Karpas-422 (cell line): ENCODE data around the gene CNST. TPM values are rescaled to one million over a fixed set of nuclear protein-coding genes. Genes with fewer than 3 reads are reported as not detected.
A peak's percentile ranks its signal among the peaks of the same experiment; 100 is the strongest.
"Not testable (repeated sequence)": the region's sequence is repeated elsewhere in the genome, so short reads cannot be mapped to it uniquely, and the experiment has no call there.

Experiments used
- DNase-seq: peaks from one replicate; pipeline ENCODE4 v3.0.0-alpha.2; 2015
- H2AFZ ChIP-seq: fragments of 200-600 bp; sonication (generic); 2 replicates; pipeline ENCODE4 v1.6.1; 2014; ENCODE audit warnings: antibody characterized with exemption, low read length, mixed read lengths
- H3K27ac ChIP-seq: fragments of 200-600 bp; sonication (generic); 2 replicates; pipeline ENCODE4 v1.5.1; 2014; ENCODE audit warnings: mild to moderate bottlenecking, low read length, moderate library complexity
- H3K27me3 ChIP-seq: fragments of 200-600 bp; sonication (generic); 2 replicates; pipeline ENCODE4 v1.6.1; 2014; ENCODE audit warnings: low read length, mixed read lengths
- H3K36me3 ChIP-seq: fragments of 200-600 bp; sonication (generic); 2 replicates; pipeline ENCODE4 v1.6.1; 2014; ENCODE audit warnings: low read length, mixed read lengths; ENCODE audit not compliant: insufficient read depth
- H3K4me1 ChIP-seq: fragments of 200-600 bp; sonication (generic); 2 replicates; pipeline ENCODE4 v1.6.1; 2014; ENCODE audit warnings: mild to moderate bottlenecking, low read length, mixed read lengths
- H3K4me2 ChIP-seq: fragments of 200-600 bp; sonication (generic); 2 replicates; pipeline ENCODE4 v1.6.1; 2014; ENCODE audit warnings: low read length, low read depth, mild to moderate bottlenecking; ENCODE audit not compliant: poor library complexity, severe bottlenecking
- H3K4me3 ChIP-seq: fragments of 200-600 bp; sonication (generic); 2 replicates; pipeline ENCODE4 v1.5.1; 2014; ENCODE audit warnings: mild to moderate bottlenecking, antibody characterized with exemption, low read length, mixed read lengths
- H3K79me2 ChIP-seq: fragments of 200-600 bp; sonication (generic); 2 replicates; pipeline ENCODE4 v1.6.1; 2014; ENCODE audit warnings: mild to moderate bottlenecking, low read length, mixed read lengths
- H3K9ac ChIP-seq: fragments of 200-600 bp; sonication (generic); 2 replicates; pipeline ENCODE4 v1.6.0; 2014; ENCODE audit warnings: low read length
- H3K9me2 ChIP-seq: fragments of 200-600 bp; sonication (generic), shearing (Covaris generic); replicated peaks from 2 replicates; pipeline ENCODE4 v1.6.0; 2014; ENCODE audit warnings: mild to moderate bottlenecking, low read length, moderate library complexity; ENCODE audit not compliant: insufficient read depth
- H3K9me3 ChIP-seq: fragments of 300-700, 200-600 bp; sonication (generic); 2 replicates; pipeline ENCODE4 v1.6.1; 2014; ENCODE audit warnings: low read length, mixed read lengths
- H4K20me1 ChIP-seq: fragments of 200-600 bp; sonication (generic); 2 replicates; pipeline ENCODE4 v1.6.1; 2014; ENCODE audit warnings: mild to moderate bottlenecking, antibody characterized with exemption, low read length, low read depth; ENCODE audit not compliant: insufficient read depth
- total RNA-seq: library from RNA; depleted of rRNA; stranded (reverse); fragments of >200 nt; shearing (Covaris generic); gene quantifications from 2 replicates; pipeline ENCODE4 v1.2.3, GENCODE V29; 2014; ENCODE audit warnings: low replicate concordance

The CNST gene
- total RNA-seq, 1 experiment from 2014 or later = 29.7 TPM

- no peak for DNase-seq
- Histone ChIP-seq H3K27ac (no peak overlapping the region), H3K4me2 (no peak overlapping the region), H3K9me3 (no peaks in the 10 kb centered on the region), H4K20me1 (no peaks in the 10 kb centered on the region; the same call in 1 of the 2 replicates), H3K9me2 (no peaks in the 10 kb centered on the region), H3K36me3 (peaks cover 28% of the 10 kb centered on the region; the same call in 1 of the 2 replicates), H3K79me2 (peaks cover 94% of the 10 kb centered on the region), H3K27me3 (no peaks in the 10 kb centered on the region), H3K9ac (no peak overlapping the region), H2AFZ (no peak overlapping the region), H3K4me3 (no peak overlapping the region), H3K4me1 (peaks cover 43% of the 10 kb centered on the region)
These were observed 16.2 kb downstream of the CNST start for GRCh38 chr1:246582301-246583055.

DNA sequence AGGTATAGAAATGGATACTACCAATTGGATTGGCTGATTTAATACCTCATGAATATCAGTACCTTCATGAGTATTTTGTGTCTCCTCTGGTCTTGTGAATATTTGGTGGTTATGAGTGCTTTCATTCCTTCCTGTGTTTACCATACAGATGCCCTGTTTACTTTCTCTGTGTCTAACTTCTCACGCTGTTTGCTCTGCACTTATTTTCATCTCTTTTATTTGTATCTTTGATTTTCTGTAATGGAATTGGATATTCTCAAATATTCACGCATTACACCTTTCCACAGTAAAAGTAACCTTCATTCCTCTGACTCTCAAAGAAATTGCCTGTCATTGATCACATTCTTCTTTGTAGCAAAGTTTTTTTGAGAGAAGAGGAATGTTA, 16.8 kb downstream of the CNST start:
- Histone ChIP-seq H4K20me1 (no peaks in the 10 kb centered on the region; the same call in 1 of the 2 replicates), H3K4me3 (no peak overlapping the region), H3K4me1 (peaks cover 37% of the 10 kb centered on the region), H3K9ac (no peak overlapping the region), H3K36me3 (peaks cover 31% of the 10 kb centered on the region; the same call in 1 of the 2 replicates), H3K27me3 (no peaks in the 10 kb centered on the region), H3K4me2 (no peak overlapping the region), H3K9me3 (no peaks in the 10 kb centered on the region; the same call in 1 of the 2 replicates), H3K9me2 (no peaks in the 10 kb centered on the region), H3K27ac (peak overlapping the region; percentile 39; the same call in 1 of the 2 replicates), H2AFZ (no peak overlapping the region), H3K79me2 (peaks cover 94% of the 10 kb centered on the region)
- no peak for DNase-seq

DNA sequence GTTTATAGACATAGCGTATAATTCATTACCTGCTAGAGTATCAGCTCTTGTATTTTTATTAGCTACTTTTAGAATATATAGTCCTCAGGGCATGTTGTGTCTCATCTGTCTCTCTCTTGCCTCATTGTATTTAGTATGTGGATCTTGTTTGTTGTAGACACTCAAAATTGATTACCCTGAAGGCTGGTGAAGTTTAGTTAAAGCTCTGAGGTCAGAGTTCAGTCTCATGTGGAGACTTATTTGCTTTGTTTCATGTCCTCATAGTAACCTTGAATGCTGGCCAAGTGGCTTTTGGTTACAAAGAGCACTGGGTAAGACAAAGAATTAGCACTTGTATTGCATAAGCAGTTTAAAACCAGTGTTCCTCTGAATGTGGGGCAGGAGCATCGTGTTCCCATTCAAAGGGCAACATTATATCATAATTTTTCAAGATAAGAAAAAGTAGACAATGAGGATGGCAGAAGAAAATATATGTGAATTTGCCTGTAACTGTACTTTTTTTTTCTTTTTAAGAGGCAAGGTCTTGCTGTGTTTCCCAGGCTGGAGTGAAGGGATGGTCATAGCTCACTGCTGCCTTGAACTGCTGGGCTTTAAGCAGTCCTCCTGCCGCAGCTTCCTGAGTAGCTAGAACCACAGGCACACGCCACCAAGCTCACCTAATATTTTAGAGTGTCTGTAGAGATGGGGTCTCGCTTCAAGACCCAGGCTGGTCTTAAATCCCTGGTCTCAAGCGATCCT, 17.4 kb downstream of the CNST start:
- no peak overlapping the region for H3K4me3 ChIP-seq
- peaks cover 32% of the 10 kb centered on the region for H3K4me1 ChIP-seq
- no peaks in the 10 kb centered on the region for H3K27me3 ChIP-seq
- no peaks in the 10 kb centered on the region; the same call in 1 of the 2 replicates for H3K9me3 ChIP-seq
- no peak for DNase-seq
- H2AFZ ChIP-seq = no peak overlapping the region
- no peaks in the 10 kb centered on the region; the same call in 1 of the 2 replicates for H4K20me1 ChIP-seq
- peaks cover 94% of the 10 kb centered on the region for H3K79me2 ChIP-seq
- H3K9ac ChIP-seq = no peak overlapping the region
- no peak overlapping the region for H3K4me2 ChIP-seq
- no peaks in the 10 kb centered on the region for H3K9me2 ChIP-seq
- peak overlapping the region; percentile 39; the same call in 1 of the 2 replicates for H3K27ac ChIP-seq
- H3K36me3 ChIP-seq = peaks cover 35% of the 10 kb centered on the region; the same call in 1 of the 2 replicates

GRCh38 chr1:246587032-246587431, 20.8 kb downstream of the CNST start:
- no peak overlapping the region for H3K4me3 ChIP-seq
- H3K36me3 ChIP-seq = peaks cover 42% of the 10 kb centered on the region
- H3K4me2 ChIP-seq = no peak overlapping the region
- no peak for DNase-seq
- no peaks in the 10 kb centered on the region for H3K9me2 ChIP-seq
- H4K20me1 ChIP-seq = no peaks in the 10 kb centered on the region; the same call in 1 of the 2 replicates
- no peak overlapping the region for H3K27ac ChIP-seq
- no peak overlapping the region for H3K9ac ChIP-seq
- H2AFZ ChIP-seq = no peak overlapping the region
- peaks cover 86% of the 10 kb centered on the region for H3K79me2 ChIP-seq
- H3K27me3 ChIP-seq = no peaks in the 10 kb centered on the region
- H3K4me1 ChIP-seq = peaks cover 5% of the 10 kb centered on the region; the same call in 1 of the 2 replicates
- no peaks in the 10 kb centered on the region; the same call in 1 of the 2 replicates for H3K9me3 ChIP-seq

- Histone ChIP-seq H3K9me3 (no peaks in the 10 kb centered on the region; the same call in 1 of the 2 replicates), H3K9ac (no peak overlapping the region), H3K9me2 (no peaks in the 10 kb centered on the region), H3K27ac (no peak overlapping the region), H3K4me1 (peaks cover 5% of the 10 kb centered on the region; the same call in 1 of the 2 replicates), H4K20me1 (no peaks in the 10 kb centered on the region; the same call in 1 of the 2 replicates), H3K4me3 (no peak overlapping the region), H3K27me3 (no peaks in the 10 kb centered on the region), H2AFZ (no peak overlapping the region), H3K79me2 (peaks cover 86% of the 10 kb centered on the region), H3K36me3 (peaks cover 40% of the 10 kb centered on the region), H3K4me2 (no peak overlapping the region)
- DNase-seq = no peak
These were observed 21.4 kb downstream of the CNST start for GRCh38 chr1:246587606-246588005.

GRCh38 chr1:246588159-246588721, 22.0 kb downstream of the CNST start:
- Histone ChIP-seq H3K9me2 (no peaks in the 10 kb centered on the region), H3K27ac (no peak overlapping the region), H3K27me3 (no peaks in the 10 kb centered on the region), H3K4me2 (no peak overlapping the region), H3K9me3 (no peaks in the 10 kb centered on the region; the same call in 1 of the 2 replicates), H3K9ac (no peak overlapping the region), H3K4me3 (no peak overlapping the region), H4K20me1 (no peaks in the 10 kb centered on the region; the same call in 1 of the 2 replicates), H3K79me2 (peaks cover 85% of the 10 kb centered on the region), H3K36me3 (peaks cover 35% of the 10 kb centered on the region), H3K4me1 (peaks cover 4% of the 10 kb centered on the region; the same call in 1 of the 2 replicates), H2AFZ (no peak overlapping the region)
- no peak for DNase-seq

- H3K27me3 ChIP-seq, H3K4me2 ChIP-seq, DNase-seq, H3K4me1 ChIP-seq, H3K9me3 ChIP-seq, H4K20me1 ChIP-seq, H3K9me2 ChIP-seq, H3K9ac ChIP-seq, H3K4me3 ChIP-seq, H3K27ac ChIP-seq, H2AFZ ChIP-seq: not testable (repeated sequence)
- peaks cover 24% of the 10 kb centered on the region for H3K36me3 ChIP-seq
- H3K79me2 ChIP-seq = peaks cover 82% of the 10 kb centered on the region
These were observed 23.7 kb downstream of the CNST start for GRCh38 chr1:246589919-246590318.

DNA sequence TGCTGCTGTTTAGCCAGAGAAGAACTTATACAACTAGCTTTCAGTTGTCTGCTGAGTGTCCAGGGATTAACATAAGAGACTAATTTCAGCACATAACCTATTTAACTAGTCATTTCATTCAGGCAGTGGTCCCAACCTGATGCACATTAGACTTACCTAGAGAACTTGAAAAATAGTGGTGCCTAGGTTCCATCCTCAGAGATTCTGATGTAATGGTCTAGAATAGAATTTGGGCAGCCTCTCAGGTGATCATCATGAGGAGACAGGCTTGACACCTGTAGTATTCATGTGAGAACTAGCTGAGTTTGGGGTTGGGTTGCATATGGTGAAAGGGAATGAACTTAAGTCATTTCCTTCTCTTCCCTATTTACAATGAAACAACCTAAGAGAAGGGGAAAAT, 24.8 kb downstream of the CNST start:
- Histone ChIP-seq H3K9me3 (no peaks in the 10 kb centered on the region; the same call in 1 of the 2 replicates), H3K9me2 (no peaks in the 10 kb centered on the region), H3K36me3 (peaks cover 31% of the 10 kb centered on the region), H3K27me3 (no peaks in the 10 kb centered on the region), H2AFZ (no peak overlapping the region), H3K4me3 (no peak overlapping the region), H3K4me2 (no peak overlapping the region), H3K27ac (no peak overlapping the region), H4K20me1 (no peaks in the 10 kb centered on the region), H3K79me2 (peaks cover 84% of the 10 kb centered on the region), H3K4me1 (no peaks in the 10 kb centered on the region), H3K9ac (no peak overlapping the region)
- DNase-seq = no peak
